ENCODE data around the gene MRPS18C. TPM values are rescaled to one million over a fixed set of nuclear protein-coding genes. Genes with fewer than 3 reads are reported as not detected.

MRPS18C gene
- polyA plus RNA-seq, 1 of the 3 experiments (the other 2 are of a cell fraction): 19.7 TPM

DNA sequence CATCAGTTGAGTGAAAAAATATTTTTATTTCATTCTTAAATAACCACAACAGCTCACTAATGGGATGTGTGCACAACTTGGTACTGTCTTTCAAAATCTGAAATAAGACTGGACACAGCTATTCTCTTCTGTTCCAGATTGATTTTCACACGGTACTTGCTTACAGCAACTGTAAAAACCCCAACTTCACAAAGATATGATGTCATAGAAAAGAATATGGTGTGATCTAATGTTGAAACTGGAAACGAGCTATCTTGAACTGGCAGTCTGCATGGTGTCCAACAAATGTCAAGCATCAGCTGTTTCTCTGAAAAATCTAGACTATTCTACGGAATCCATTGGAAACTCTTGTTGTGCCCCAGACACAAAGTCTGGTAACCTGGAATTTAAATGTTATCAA lies 15.0 kb upstream of the MRPS18C start:
- TF ChIP-seq MEF2A (IDR thresholded peaks at IDR 0.05; ENCODE audit: borderline replicate concordance, low read depth): no peak
- TF ChIP-seq POLR2AphosphoS5 (IDR thresholded peaks at IDR 0.05; ENCODE audit: low read depth, low read length): no peak
- TF ChIP-seq MXI1 (IDR thresholded peaks at IDR 0.05; ENCODE audit: low read depth, low read length): no peak
- TF ChIP-seq ELF1 (IDR thresholded peaks at IDR 0.05): no peak
- TF ChIP-seq, protein P1, sequence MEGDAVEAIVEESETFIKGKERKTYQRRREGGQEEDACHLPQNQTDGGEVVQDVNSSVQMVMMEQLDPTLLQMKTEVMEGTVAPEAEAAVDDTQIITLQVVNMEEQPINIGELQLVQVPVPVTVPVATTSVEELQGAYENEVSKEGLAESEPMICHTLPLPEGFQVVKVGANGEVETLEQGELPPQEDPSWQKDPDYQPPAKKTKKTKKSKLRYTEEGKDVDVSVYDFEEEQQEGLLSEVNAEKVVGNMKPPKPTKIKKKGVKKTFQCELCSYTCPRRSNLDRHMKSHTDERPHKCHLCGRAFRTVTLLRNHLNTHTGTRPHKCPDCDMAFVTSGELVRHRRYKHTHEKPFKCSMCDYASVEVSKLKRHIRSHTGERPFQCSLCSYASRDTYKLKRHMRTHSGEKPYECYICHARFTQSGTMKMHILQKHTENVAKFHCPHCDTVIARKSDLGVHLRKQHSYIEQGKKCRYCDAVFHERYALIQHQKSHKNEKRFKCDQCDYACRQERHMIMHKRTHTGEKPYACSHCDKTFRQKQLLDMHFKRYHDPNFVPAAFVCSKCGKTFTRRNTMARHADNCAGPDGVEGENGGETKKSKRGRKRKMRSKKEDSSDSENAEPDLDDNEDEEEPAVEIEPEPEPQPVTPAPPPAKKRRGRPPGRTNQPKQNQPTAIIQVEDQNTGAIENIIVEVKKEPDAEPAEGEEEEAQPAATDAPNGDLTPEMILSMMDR (IDR thresholded peaks at IDR 0.05): no peak
- TF ChIP-seq FOSL2 (IDR thresholded peaks at IDR 0.05; ENCODE audit: borderline replicate concordance, low read depth): no peak
- TF ChIP-seq, protein P2, sequence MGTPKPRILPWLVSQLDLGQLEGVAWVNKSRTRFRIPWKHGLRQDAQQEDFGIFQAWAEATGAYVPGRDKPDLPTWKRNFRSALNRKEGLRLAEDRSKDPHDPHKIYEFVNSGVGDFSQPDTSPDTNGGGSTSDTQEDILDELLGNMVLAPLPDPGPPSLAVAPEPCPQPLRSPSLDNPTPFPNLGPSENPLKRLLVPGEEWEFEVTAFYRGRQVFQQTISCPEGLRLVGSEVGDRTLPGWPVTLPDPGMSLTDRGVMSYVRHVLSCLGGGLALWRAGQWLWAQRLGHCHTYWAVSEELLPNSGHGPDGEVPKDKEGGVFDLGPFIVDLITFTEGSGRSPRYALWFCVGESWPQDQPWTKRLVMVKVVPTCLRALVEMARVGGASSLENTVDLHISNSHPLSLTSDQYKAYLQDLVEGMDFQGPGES (IDR thresholded peaks at IDR 0.05; ENCODE audit: low read depth, low read length): no peak
- TF ChIP-seq RCOR1 (IDR thresholded peaks at IDR 0.05; ENCODE audit: low read length): no peak
- TF ChIP-seq JUND (IDR thresholded peaks at IDR 0.05): no peak
- TF ChIP-seq EP300 (IDR thresholded peaks at IDR 0.05; ENCODE audit: borderline replicate concordance in 1 of 2, low read depth in 1 of 2, low read length in 1 of 2): no peak
- TF ChIP-seq FOXM1 (IDR thresholded peaks at IDR 0.05; ENCODE audit: low read depth): no peak
- no peak for TF ChIP-seq RFX5 (IDR thresholded peaks at IDR 0.05; ENCODE audit: low read length)
- TF ChIP-seq FOXJ3 (CRISPR knock-in tag; IDR thresholded peaks at IDR 0.05): no peak
- no peak for TF ChIP-seq SMC3 (IDR thresholded peaks at IDR 0.05; ENCODE audit: low read depth, low read length)
- TF ChIP-seq YY1 (IDR thresholded peaks at IDR 0.05; ENCODE audit: low read depth): no peak
- TF ChIP-seq, protein P3, sequence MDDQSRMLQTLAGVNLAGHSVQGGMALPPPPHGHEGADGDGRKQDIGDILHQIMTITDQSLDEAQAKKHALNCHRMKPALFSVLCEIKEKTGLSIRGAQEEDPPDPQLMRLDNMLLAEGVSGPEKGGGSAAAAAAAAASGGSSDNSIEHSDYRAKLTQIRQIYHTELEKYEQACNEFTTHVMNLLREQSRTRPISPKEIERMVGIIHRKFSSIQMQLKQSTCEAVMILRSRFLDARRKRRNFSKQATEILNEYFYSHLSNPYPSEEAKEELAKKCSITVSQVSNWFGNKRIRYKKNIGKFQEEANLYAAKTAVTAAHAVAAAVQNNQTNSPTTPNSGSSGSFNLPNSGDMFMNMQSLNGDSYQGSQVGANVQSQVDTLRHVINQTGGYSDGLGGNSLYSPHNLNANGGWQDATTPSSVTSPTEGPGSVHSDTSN (IDR thresholded peaks at IDR 0.05): no peak
- TF ChIP-seq GATA2 (CRISPR knock-in tag; IDR thresholded peaks at IDR 0.05): no peak
- no peak for TF ChIP-seq SIN3A (IDR thresholded peaks at IDR 0.05; ENCODE audit: borderline replicate concordance, low read depth, low read length)
- 76% methylated on average over 3 of the region's 3 CpGs for WGBS (ENCODE audit: low lambda C conversion rate)
- CTCF ChIA-PET: no interaction called here

More for the DNA sequence above, 15.0 kb upstream of the MRPS18C start:
- no peak for DNase-seq
- Histone ChIP-seq H2AFZ (ENCODE audit: low read depth) (no peak overlapping the region), H3K79me2 (ENCODE audit: insufficient read depth) (no peaks in the 10 kb centered on the region), H3K4me3 (ENCODE audit: low read depth in 2 of 2, low read length in 1 of 2) (no peak overlapping the region), H3K27ac (ENCODE audit: low read depth in 2 of 2, low read length in 1 of 2) (no peak overlapping the region), H3K9ac (no peak overlapping the region), H3K4me1 (ENCODE audit: control insufficient read depth in 1 of 2, insufficient read depth in 2 of 2, low read depth in 1 of 2, low read length in 1 of 2) (no peaks in the 10 kb centered on the region), H3F3A (replicated peaks; ENCODE audit: insufficient read depth) (no peaks in the 10 kb centered on the region), H4K20me1 (ENCODE audit: insufficient read depth) (no peaks in the 10 kb centered on the region), H3K27me3 (ENCODE audit: insufficient read depth) (no peaks in the 10 kb centered on the region), H3K9me2 (no peaks in the 10 kb centered on the region), H3K9me3 (no peaks in the 10 kb centered on the region), H3K36me3 (replicated peaks in 1 of 2; ENCODE audit: control insufficient read depth in 1 of 2, insufficient read depth in 2 of 2, low read length in 1 of 2) (peaks cover 21 to 44% of the 10 kb centered on the region in 2 experiments), H3K4me2 (no peak overlapping the region)
- POLR2A ChIA-PET: no interaction called here

All from SK-N-SH (cell line).